Neutrophil (primary cell): ENCODE measurements around the gene FAM210B.

Source experiments
- H3K27ac ChIP-seq: fragments of 200-600 bp; sonication (generic); 2 replicates; pipeline ENCODE4 v1.5.1; 2016; ENCODE audit warnings: mild to moderate bottlenecking, moderate library complexity
- H3K27me3 ChIP-seq: fragments of 200-600 bp; sonication (generic); 2 replicates; pipeline ENCODE4 v1.6.0; 2016; ENCODE audit warnings: mild to moderate bottlenecking
- H3K36me3 ChIP-seq: fragments of 200-600 bp; sonication (generic); 2 replicates; pipeline ENCODE4 v1.5.1; 2017
- H3K4me1 ChIP-seq, 2 experiments: fragments of 200-600 bp in 1 of 2; sonication (generic) in 1 of 2; 1 replicate in 1 of 2; 2 replicates in 1 of 2; pipeline versions ENCODE4 v1.5.1 to v1.6.1; 2013 to 2016; ENCODE audit warnings: low read depth in 1 of 2, low read length in 1 of 2, mild to moderate bottlenecking in 1 of 2, moderate library complexity in 1 of 2; ENCODE audit not compliant: control insufficient read depth in 1 of 2, insufficient read depth in 1 of 2
- H3K4me3 ChIP-seq, 2 experiments: fragments of 200-600 bp in 1 of 2; sonication (generic) in 1 of 2; 1 replicate in 1 of 2; 2 replicates in 1 of 2; pipeline ENCODE4 v1.5.1; 2013 to 2016; ENCODE audit warnings: low read depth in 1 of 2, low read length in 1 of 2, mild to moderate bottlenecking in 1 of 2, moderate library complexity in 1 of 2
- H3K9me3 ChIP-seq: fragments of 200-600 bp; sonication (generic); 2 replicates; pipeline ENCODE4 v1.5.1; 2016
- CTCF ChIP-seq: fragments of 200-600 bp; sonication (generic); IDR thresholded peaks from 2 replicates; pipeline ENCODE4 v1.5.1; 2016; ENCODE audit warnings: antibody characterized with exemption

The FAM210B gene

GRCh38 chr20:56361900-56362299 lies 3.1 kb downstream of the FAM210B start:
- H3K9me3 ChIP-seq, result no peaks in the 10 kb centered on the region
- H3K36me3 ChIP-seq, result peaks cover 28% of the 10 kb centered on the region
- no peak overlapping the region for H3K4me3 ChIP-seq
- H3K27me3 ChIP-seq, result peaks cover 6% of the 10 kb centered on the region
- no peak overlapping the region for H3K27ac ChIP-seq
- H3K4me1 ChIP-seq, result peaks cover 11 to 15% of the 10 kb centered on the region in 2 experiments
- no peak for TF ChIP-seq CTCF

GRCh38 chr20:56362833-56363413 lies 4.1 kb downstream of the FAM210B start:
- no peak for TF ChIP-seq CTCF
- peaks cover under 1% of the 10 kb centered on the region for H3K27me3 ChIP-seq
- H3K36me3 ChIP-seq, result peaks cover 39% of the 10 kb centered on the region
- H3K4me3 ChIP-seq, result no peak overlapping the region
- H3K27ac ChIP-seq, result no peak overlapping the region
- H3K9me3 ChIP-seq, result no peaks in the 10 kb centered on the region
- H3K4me1 ChIP-seq, result peaks cover 11 to 15% of the 10 kb centered on the region in 2 experiments

- no peaks in the 10 kb centered on the region for H3K27me3 ChIP-seq
- H3K36me3 ChIP-seq, result peaks cover 40% of the 10 kb centered on the region
- H3K4me3 ChIP-seq, result no peak overlapping the region
- no peak for TF ChIP-seq CTCF
- H3K27ac ChIP-seq, result no peak overlapping the region
- H3K4me1 ChIP-seq, result peaks cover 11 to 13% of the 10 kb centered on the region in 2 experiments
- H3K9me3 ChIP-seq, result no peaks in the 10 kb centered on the region
These were observed 4.7 kb downstream of the FAM210B start for GRCh38 chr20:56363491-56363890.

GRCh38 chr20:56368351-56369134 lies 9.8 kb downstream of the FAM210B start:
- Histone ChIP-seq H3K4me1 (peaks cover 0 to 5% of the 10 kb centered on the region in 2 experiments), H3K36me3 (peaks cover 61% of the 10 kb centered on the region), H3K27ac (no peak overlapping the region), H3K9me3 (no peaks in the 10 kb centered on the region), H3K27me3 (no peaks in the 10 kb centered on the region), H3K4me3 (no peak overlapping the region)
- TF ChIP-seq CTCF, result no peak

GRCh38 chr20:56369179-56369578 lies 10.4 kb downstream of the FAM210B start:
- Histone ChIP-seq H3K4me3 (no peak overlapping the region), H3K36me3 (peaks cover 61% of the 10 kb centered on the region), H3K27me3 (no peaks in the 10 kb centered on the region), H3K4me1 (peaks cover 5 to 11% of the 10 kb centered on the region in 2 experiments), H3K27ac (no peak overlapping the region), H3K9me3 (no peaks in the 10 kb centered on the region)
- TF ChIP-seq CTCF, result no peak
